ENCODE results near the gene NEURL1B. TPM values are rescaled to one million over a fixed set of nuclear protein-coding genes. Genes with fewer than 3 reads are reported as not detected.

The NEURL1B gene
- total RNA-seq, 4 donors from 2014 or later = 11.9 to 18.8 (median 15.6) TPM

- H3K27me3 ChIP-seq = no peaks in the 10 kb centered on the region
- intact Hi-C loops (cut with DNase I) = no loop called here
- no peaks in the 10 kb centered on the region for H3K9me3 ChIP-seq
- peak overlapping the region in 2 of 4 donors; percentile 18 to 34 for H3K4me3 ChIP-seq
- H3K36me3 ChIP-seq = no peaks in the 10 kb centered on the region
- WGBS, 2 donors = 3 to 10% methylated on average over 4 of the region's 4 CpGs
- peak overlapping the region; percentile 88 to 98 (median 95) for H3K27ac ChIP-seq
- H3K4me1 ChIP-seq = peaks cover 35 to 64% (median 36%) of the 10 kb centered on the region in 3 donors
- TF ChIP-seq POLR2A (IDR thresholded peaks at IDR 0.05) = no peak
- TF ChIP-seq CTCF (IDR thresholded peaks at IDR 0.05) = no peak
- DNase-seq = no peak
Measured at GRCh38 chr5:172733974-172734346, 92.9 kb downstream of the NEURL1B start.

GRCh38 chr5:172735141-172735831, 94.2 kb downstream of the NEURL1B start:
- intact Hi-C loops (cut with DNase I) = no loop called here
- peaks cover 30 to 55% (median 31%) of the 10 kb centered on the region in 3 donors for H3K4me1 ChIP-seq

GRCh38 chr5:172736508-172737135, 95.6 kb downstream of the NEURL1B start:
- no peak for DNase-seq
- intact Hi-C loops (cut with DNase I) = no loop called here
- Histone ChIP-seq H3K4me1 (peaks cover 30 to 60% (median 44%) of the 10 kb centered on the region in 3 donors), H3K27ac (peak overlapping the region; percentile 24 to 95 (median 58)), H3K4me3 (no peak overlapping the region), H3K27me3 (no peaks in the 10 kb centered on the region), H3K9me3 (no peaks in the 10 kb centered on the region), H3K36me3 (no peaks in the 10 kb centered on the region)
- TF ChIP-seq POLR2A (IDR thresholded peaks at IDR 0.05) = no peak
- TF ChIP-seq CTCF (IDR thresholded peaks at IDR 0.05) = no peak
- WGBS, 2 donors = 84 to 85% methylated on average over 3 to 4 of the region's 11 CpGs

More at GRCh38 chr5:172735141-172735831, 94.2 kb downstream of the NEURL1B start:
- WGBS, 2 donors = 86 to 91% methylated on average over 7 to 8 of the region's 12 CpGs
- no peaks in the 10 kb centered on the region for H3K9me3 ChIP-seq
- TF ChIP-seq CTCF (IDR thresholded peaks at IDR 0.05) (no peak), POLR2A (IDR thresholded peaks at IDR 0.05) (no peak)
- no peaks in the 10 kb centered on the region for H3K36me3 ChIP-seq
- H3K4me3 ChIP-seq = no peak overlapping the region
- peak overlapping the region; percentile 75 to 95 (median 92) for H3K27ac ChIP-seq
- DNase-seq = no peak
- no peaks in the 10 kb centered on the region for H3K27me3 ChIP-seq

- Histone ChIP-seq H3K27ac (peak overlapping the region in 1 of 4 donors; percentile 91), H3K27me3 (no peaks in the 10 kb centered on the region), H3K4me3 (no peak overlapping the region), H3K36me3 (no peaks in the 10 kb centered on the region), H3K9me3 (no peaks in the 10 kb centered on the region), H3K4me1 (peaks cover 13 to 57% (median 30%) of the 10 kb centered on the region in 3 donors)
- TF ChIP-seq POLR2A (IDR thresholded peaks at IDR 0.05) = no peak
- TF ChIP-seq CTCF (IDR thresholded peaks at IDR 0.05) = no peak
- WGBS, 2 donors = 83 to 84% methylated on average over 6 of the region's 6 CpGs
- intact Hi-C loops (cut with DNase I) = no loop called here
- DNase-seq = no peak
Measured at GRCh38 chr5:172739375-172739774, 98.3 kb downstream of the NEURL1B start.
